WTC11 (cell line): ENCODE measurements around the gene PPP2R1A. TPM values are rescaled to one million over a fixed set of nuclear protein-coding genes. Genes with fewer than 3 reads are reported as not detected.

Experiments used
- ATAC-seq: fragments of 200-7000 bp; cut with Tn5 transposase; 2 replicates; pipeline ENCODE4 v1.10.0; 2021; ENCODE audit warnings: mild to moderate bottlenecking, moderate library complexity
- CTCF ChIA-PET: fragments of 300-600 bp; sonication (Branson Sonifier 250); formaldehyde crosslinking; loops from one replicate; lab custom pipeline; 2021; ENCODE audit warnings: antibody characterized with exemption; lab: Charles Lee
- POLR2A ChIA-PET: fragments of 350-600 bp; sonication (Branson Sonifier 250); formaldehyde crosslinking; loops from one replicate; lab custom pipeline; 2021; ENCODE audit warnings: antibody characterized with exemption; lab: Charles Lee
- DNase-seq: peaks from one replicate; pipeline ENCODE4 v3.0.0; 2021; ENCODE audit warnings: low spot score
- H3K27ac Mint-ChIP-seq: 2 replicates; pipeline ENCODE4 v1.8.0; 2021; ENCODE audit warnings: mixed read lengths
- H3K27me3 Mint-ChIP-seq: 2 replicates; pipeline ENCODE4 v1.8.0; 2021; ENCODE audit warnings: low read depth, mild to moderate bottlenecking, moderate library complexity, mixed read lengths
- H3K36me3 Mint-ChIP-seq: 2 replicates; pipeline ENCODE4 v1.8.0; 2021; ENCODE audit warnings: mixed read lengths
- H3K4me1 Mint-ChIP-seq: 2 replicates; pipeline ENCODE4 v1.8.0; 2022; ENCODE audit warnings: mixed read lengths
- H3K4me3 Mint-ChIP-seq: 2 replicates; pipeline ENCODE4 v1.8.0; 2021; ENCODE audit warnings: mild to moderate bottlenecking, moderate library complexity, mixed read lengths
- H3K9me3 Mint-ChIP-seq: 2 replicates; pipeline ENCODE4 v1.8.0; 2021; ENCODE audit warnings: mixed read lengths
- ATF3 ChIP-seq: sonication (generic); formaldehyde crosslinking; conservative IDR thresholded peaks from 2 replicates; pipeline ENCODE4 v1.8.1; 2022; ENCODE audit warnings: mild to moderate bottlenecking, missing genetic modification reagents
- CBFB ChIP-seq: sonication (generic); formaldehyde crosslinking; IDR thresholded peaks from 2 replicates; pipeline ENCODE4 v1.8.1; 2022; ENCODE audit warnings: mild to moderate bottlenecking, low read depth, missing genetic modification reagents
- CTCF ChIP-seq: fragments of 200-600 bp; IDR thresholded peaks from 2 replicates; pipeline ENCODE4 v1.8.0; 2022; ENCODE audit warnings: antibody characterized with exemption
- ERG ChIP-seq: fragments of 250-450 bp; sonication (Bioruptor Pico); IDR thresholded peaks from 2 replicates; pipeline ENCODE4 v1.8.0; 2021; ENCODE audit warnings: mild to moderate bottlenecking
- FOXP1 ChIP-seq: sonication (generic); formaldehyde crosslinking; IDR thresholded peaks from 2 replicates; pipeline ENCODE4 v1.8.0; 2022; ENCODE audit warnings: missing genetic modification reagents, mild to moderate bottlenecking, moderate library complexity, borderline replicate concordance
- IRF1 ChIP-seq: sonication (generic); formaldehyde crosslinking; IDR thresholded peaks from 2 replicates; pipeline ENCODE4 v1.8.0; 2023; ENCODE audit warnings: missing genetic modification reagents
- MAX ChIP-seq: sonication (generic); formaldehyde crosslinking; IDR thresholded peaks from 2 replicates; pipeline ENCODE4 v1.8.0; 2022; ENCODE audit warnings: mild to moderate bottlenecking, missing genetic modification reagents
- SMAD4 ChIP-seq: sonication (generic); formaldehyde crosslinking; IDR thresholded peaks from 2 replicates; pipeline ENCODE4 v1.8.0; 2022; ENCODE audit warnings: mild to moderate bottlenecking, missing genetic modification reagents
- TEAD1 ChIP-seq: sonication (generic); formaldehyde crosslinking; IDR thresholded peaks from 2 replicates; pipeline ENCODE4 v1.8.0; 2022; ENCODE audit warnings: mild to moderate bottlenecking, missing genetic modification reagents
- TEAD4 ChIP-seq: sonication (generic); formaldehyde crosslinking; IDR thresholded peaks from 2 replicates; pipeline ENCODE4 v1.8.0; 2022; ENCODE audit warnings: mild to moderate bottlenecking, missing genetic modification reagents
- ZBTB43 ChIP-seq: sonication (generic); formaldehyde crosslinking; IDR thresholded peaks from 2 replicates; pipeline ENCODE4 v1.8.1; 2023; ENCODE audit warnings: mild to moderate bottlenecking, missing genetic modification reagents
- ZMAT4 ChIP-seq: fragments of 250-450 bp; sonication (Bioruptor Pico); IDR thresholded peaks from 2 replicates; pipeline ENCODE4 v1.9.0; 2021; ENCODE audit warnings: mild to moderate bottlenecking
- ZNF232 ChIP-seq: sonication (generic); formaldehyde crosslinking; IDR thresholded peaks from 2 replicates; pipeline ENCODE4 v1.8.0; 2022; ENCODE audit warnings: mild to moderate bottlenecking, missing genetic modification reagents
- total RNA-seq: library from RNA; stranded (reverse); gene quantifications from 3 replicates; pipeline ENCODE4 v1.2.3, GENCODE V29; 2021

The PPP2R1A gene
- total RNA-seq, 1 experiment from 2014 or later = 505 TPM

GRCh38 chr19:52237197-52237596 is 47.3 kb downstream of the PPP2R1A start (continued):
- no peak for TF ChIP-seq ZBTB43 (CRISPR knock-in tag)
- TF ChIP-seq, all 79 proteins: peak for 0

GRCh38 chr19:52237771-52238400 is 48.0 kb downstream of the PPP2R1A start:
- H3K27me3 Mint-ChIP-seq = peaks cover 10% of the 10 kb centered on the region
- no peak overlapping the region for H3K27ac Mint-ChIP-seq
- H3K9me3 Mint-ChIP-seq = no peaks in the 10 kb centered on the region
- TF ChIP-seq ATF3 (no peak), IRF1 (CRISPR knock-in tag) (no peak), CBFB (CRISPR knock-in tag) (no peak), FOXP1 (no peak), CTCF (peak; percentile 79)
- TF ChIP-seq, all 79 proteins: peak for 1
- Mint-ChIP-seq H3K4me3 (no peak overlapping the region), H3K36me3 (no peaks in the 10 kb centered on the region), H3K4me1 (0 out of 2 replicates have a peak, but pooled peaks cover 4% of the 10 kb centered on the region)
- ChIA-PET POLR2A (no interaction called here), CTCF (interaction anchor here (0.6 to 1.4 kb wide), 3 partner anchors 9 to 99 kb away, joined by 3 to 6 read pairs (median 3); partner anchors contain the start of gene ZNF616)
- ATAC-seq (peak; percentile 72), DNase-seq (peak; percentile 59)

- CTCF ChIA-PET = no interaction called here
These were observed 54.2 kb downstream of the PPP2R1A start for GRCh38 chr19:52244021-52244420.

GRCh38 chr19:52248241-52248640 is 58.4 kb downstream of the PPP2R1A start:
- no peak for TF ChIP-seq TEAD4 (CRISPR knock-in tag)
- TF ChIP-seq CTCF = peak; percentile 32; the same call in 1 of the 2 replicates
- peak; percentile 72 for DNase-seq
- CTCF ChIA-PET = interaction anchor here (0.7 to 2.3 kb wide), 10 partner anchors 8 to 217 kb away, joined by 3 to 14 read pairs (median 4); partner anchors contain the start of gene ZNF610

More at GRCh38 chr19:52244021-52244420, 54.2 kb downstream of the PPP2R1A start:
- no peak for ATAC-seq
- no peak for TF ChIP-seq TEAD1 (CRISPR knock-in tag)
- TF ChIP-seq SMAD4 (CRISPR knock-in tag) = no peak
- no peak for TF ChIP-seq ERG (CRISPR knock-in tag)
- no peak for TF ChIP-seq ZMAT4 (CRISPR knock-in tag)
- TF ChIP-seq ZNF232 (CRISPR knock-in tag) = no peak
- TF ChIP-seq MAX = no peak
- TF ChIP-seq, all 79 proteins: peak for 0
- DNase-seq = no peak
- POLR2A ChIA-PET = no interaction called here
- Mint-ChIP-seq H3K36me3 (no peaks in the 10 kb centered on the region), H3K4me3 (no peak overlapping the region), H3K4me1 (no peaks in the 10 kb centered on the region), H3K9me3 (no peaks in the 10 kb centered on the region), H3K27ac (no peak overlapping the region), H3K27me3 (peaks cover 7% of the 10 kb centered on the region)

More at GRCh38 chr19:52248241-52248640, 58.4 kb downstream of the PPP2R1A start:
- Mint-ChIP-seq H3K4me1 (no peaks in the 10 kb centered on the region), H3K4me3 (no peak overlapping the region), H3K36me3 (no peaks in the 10 kb centered on the region), H3K9me3 (peaks cover 14% of the 10 kb centered on the region), H3K27ac (no peak overlapping the region), H3K27me3 (peaks cover 4% of the 10 kb centered on the region)
- POLR2A ChIA-PET = no interaction called here
- peak; percentile 92 for ATAC-seq
